ENCODE measurements around the gene SSC5D.
A peak's percentile ranks its signal among the peaks of the same experiment; 100 is the strongest.
"Not testable (repeated sequence)": the region's sequence is repeated elsewhere in the genome, so short reads cannot be mapped to it uniquely, and the experiment has no call there.

The SSC5D gene

DNA sequence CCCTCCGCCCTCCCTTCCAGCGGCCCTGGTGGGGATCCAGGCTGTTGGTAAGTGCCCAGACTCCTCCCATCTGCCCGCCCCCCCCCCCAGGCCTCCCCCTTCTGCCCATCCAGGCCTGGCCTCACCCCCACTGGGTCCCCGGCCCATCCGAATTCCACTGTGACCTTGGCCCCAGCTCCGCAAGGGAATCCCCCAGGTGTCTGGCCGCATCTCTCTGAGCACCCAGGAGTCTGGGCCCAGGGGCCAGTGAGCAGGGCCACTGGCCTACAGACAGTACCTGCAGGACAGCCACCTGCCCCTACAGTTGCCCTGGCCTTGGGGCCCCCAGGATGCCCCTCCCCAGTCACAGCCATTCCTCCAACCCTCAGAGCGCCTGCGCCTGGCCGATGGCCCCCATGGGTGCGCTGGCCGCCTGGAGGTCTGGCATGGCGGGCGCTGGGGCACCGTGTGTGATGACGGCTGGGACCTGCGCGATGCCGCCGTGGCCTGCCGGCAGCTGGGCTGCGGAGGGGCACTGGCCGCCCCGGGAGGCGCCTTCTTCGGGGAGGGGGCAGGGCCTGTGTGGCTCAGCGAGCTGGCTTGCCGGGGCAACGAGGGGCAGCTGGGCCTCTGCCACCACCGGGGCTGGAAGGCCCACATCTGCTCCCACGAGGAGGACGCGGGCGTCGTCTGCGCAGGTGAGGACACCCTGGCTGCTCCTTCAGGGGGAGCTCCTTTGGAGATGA lies 912 bp downstream of the SSC5D start:
- no peak for DNase-seq

DNA sequence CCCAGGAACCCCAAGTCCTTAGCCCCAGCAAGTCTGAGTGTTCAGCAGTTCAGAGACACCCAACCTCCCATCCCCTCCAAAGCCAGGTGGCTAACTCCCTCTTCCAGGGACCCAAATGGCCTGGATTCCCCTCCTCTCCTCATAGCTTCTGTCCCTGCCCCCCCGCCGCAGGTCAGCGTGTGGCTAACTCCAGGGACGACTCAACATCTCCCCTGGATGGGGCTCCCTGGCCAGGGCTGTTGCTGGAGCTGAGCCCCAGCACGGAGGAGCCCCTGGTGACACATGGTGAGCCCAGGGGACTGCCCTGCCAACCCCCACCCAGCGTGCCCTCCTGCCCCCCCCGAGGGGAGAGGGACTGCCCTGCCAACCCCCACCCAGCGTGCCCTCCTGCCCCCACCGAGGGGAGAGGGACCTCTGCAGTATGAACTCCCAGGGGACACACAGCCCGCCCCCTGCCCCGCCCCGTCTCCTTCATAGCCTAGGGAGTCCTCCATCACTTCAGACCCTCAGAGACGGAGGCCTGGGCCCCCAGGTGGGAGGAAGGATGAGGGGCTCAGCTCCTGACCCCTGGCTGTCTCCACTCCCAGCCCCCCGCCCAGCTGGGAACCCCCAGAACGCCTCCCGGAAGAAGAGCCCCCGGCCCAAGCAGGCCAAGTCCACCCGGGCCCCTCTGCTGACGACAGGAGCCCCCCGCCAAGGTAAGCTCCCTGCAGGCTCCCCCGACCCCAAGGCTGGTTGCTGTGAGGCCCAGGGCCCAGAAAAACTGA lies 1.7 kb downstream of the SSC5D start:
- DNase-seq = no peak

DNA sequence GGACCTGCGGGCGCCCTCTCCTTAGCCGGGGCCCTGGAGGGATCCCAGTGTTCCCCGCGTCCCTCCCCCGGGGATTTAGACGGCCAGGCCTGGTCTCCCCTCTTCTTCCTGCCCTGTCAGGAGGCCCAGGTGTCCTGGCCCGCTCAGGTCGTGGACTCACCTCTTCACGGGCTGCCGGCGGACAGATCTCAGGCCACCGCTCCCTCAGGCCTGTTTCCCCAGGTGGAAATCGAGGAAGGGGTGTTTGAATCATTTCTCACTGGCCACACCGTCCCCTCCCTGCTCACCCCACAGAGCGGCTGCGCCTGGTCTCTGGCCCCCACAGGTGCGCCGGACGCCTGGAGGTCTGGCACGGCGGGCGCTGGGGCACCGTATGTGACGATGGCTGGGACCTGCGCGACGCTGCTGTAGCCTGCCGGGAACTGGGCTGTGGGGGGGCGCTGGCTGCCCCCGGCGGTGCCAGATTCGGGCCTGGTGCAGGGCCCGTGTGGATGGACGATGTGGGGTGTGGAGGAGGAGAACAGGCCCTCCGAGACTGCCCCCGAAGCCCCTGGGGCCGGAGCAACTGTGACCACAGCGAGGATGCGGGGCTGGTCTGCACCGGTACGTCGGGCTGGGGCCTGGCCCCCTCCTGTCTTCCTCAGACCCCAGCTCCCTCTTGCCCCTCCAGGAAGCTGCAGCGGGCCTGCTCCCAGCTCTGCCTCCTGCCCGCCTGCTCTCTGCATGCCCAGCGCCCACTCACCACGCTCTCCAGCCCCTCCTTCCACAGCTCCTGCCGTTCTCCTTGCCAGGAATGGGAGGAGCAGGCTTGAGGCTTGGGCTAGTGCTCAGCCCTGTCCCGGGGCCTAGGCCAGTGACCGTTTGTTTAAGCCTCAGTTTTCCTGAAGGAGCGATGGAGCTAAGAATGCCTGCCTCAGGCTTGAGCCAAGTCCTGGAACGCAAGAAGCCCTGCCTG lies 2.5 kb downstream of the SSC5D start:
- no peak for DNase-seq

- DNase-seq = no peak
These were observed 3.5 kb downstream of the SSC5D start for GRCh38 chr19:55491546-55492360.

- no peak for DNase-seq
These were observed 4.2 kb downstream of the SSC5D start for GRCh38 chr19:55492362-55492944.

- DNase-seq = no peak
These were observed 4.9 kb downstream of the SSC5D start for GRCh38 chr19:55493052-55493644.

DNA sequence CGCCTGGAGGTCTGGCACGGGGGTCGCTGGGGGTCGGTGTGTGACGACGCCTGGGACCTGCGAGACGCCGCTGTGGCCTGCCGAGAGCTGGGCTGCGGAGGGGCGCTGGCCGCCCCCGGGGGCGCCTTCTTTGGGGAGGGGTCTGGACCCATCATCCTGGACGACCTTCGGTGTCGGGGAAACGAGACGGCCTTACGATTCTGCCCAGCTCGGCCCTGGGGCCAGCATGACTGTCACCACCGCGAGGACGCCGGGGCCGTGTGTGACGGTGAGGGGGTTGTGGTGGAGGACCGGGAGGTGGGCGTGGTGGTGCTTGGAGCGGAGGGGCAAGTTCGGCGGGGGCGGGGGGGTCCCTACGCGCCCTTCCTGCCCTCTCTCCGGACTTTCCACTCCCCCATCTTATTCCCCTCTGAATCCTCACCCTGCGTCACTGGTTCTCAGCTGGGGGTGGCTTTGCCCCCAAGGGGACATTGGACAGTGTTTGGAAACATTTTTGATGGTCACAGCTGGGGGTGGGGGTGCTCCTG lies 5.5 kb downstream of the SSC5D start:
- no peak for DNase-seq

DNA sequence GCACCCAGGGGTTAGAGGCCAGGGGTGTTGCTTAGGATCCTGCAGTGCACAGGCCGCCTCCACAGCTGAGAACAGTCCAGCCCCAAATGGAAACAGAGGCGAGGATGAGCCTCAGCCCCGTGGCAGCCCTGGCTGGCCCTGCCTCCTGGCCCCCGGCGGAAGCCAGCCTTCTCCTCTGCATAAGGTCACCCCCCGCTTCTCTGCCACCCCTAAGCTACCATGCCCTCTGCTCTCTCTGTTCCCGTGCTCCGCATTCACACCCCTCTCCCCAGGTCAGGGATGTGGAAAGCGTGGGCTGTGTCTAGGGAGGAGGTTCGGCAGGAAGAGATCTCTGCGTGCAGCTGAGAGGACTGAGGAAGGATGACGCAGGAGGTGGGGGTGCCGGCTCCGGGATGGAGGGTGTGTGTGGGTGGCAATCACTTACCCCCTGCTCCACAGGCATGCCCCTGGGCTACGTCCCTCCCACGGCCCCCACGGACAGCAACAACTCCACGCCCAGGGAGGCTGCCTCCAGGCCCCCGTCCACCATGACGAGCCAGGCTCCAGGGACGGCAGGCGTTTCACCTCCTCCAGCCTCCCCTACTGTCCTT lies 6.0 kb downstream of the SSC5D start:
- no peak for DNase-seq

- DNase-seq = no peak
These were observed 7.6 kb downstream of the SSC5D start for GRCh38 chr19:55495646-55496349.

DNA sequence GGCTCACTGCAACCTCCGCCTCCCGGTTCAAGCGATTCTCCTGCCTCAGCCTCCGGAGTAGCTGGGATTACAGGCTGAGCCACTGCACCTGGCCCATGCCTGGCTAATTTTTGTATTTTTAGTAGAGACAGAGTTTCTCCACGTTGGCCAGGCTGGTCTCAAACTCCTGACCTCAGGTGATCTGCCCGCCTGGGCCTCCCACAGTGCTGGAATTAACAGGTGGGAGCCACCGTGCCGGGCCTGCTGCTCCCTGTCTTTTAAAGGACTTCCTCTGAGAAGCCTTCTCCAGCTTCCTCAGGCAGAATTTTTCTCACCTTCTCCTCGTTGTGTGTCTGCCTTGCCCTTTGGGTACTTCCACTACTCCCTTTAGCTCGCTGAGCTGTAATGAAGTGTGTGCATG lies 8.6 kb downstream of the SSC5D start:
- DNase-seq = not testable (repeated sequence)

- DNase-seq = no peak
These were observed 9.5 kb downstream of the SSC5D start for GRCh38 chr19:55497763-55498162.

GRCh38 chr19:55498246-55498840 lies 10.1 kb downstream of the SSC5D start:
- DNase-seq = no peak

- DNase-seq = no peak
These were observed 12.2 kb downstream of the SSC5D start for GRCh38 chr19:55500368-55500952.

GRCh38 chr19:55502197-55502952 lies 14.1 kb downstream of the SSC5D start:
- DNase-seq = no peak

DNA sequence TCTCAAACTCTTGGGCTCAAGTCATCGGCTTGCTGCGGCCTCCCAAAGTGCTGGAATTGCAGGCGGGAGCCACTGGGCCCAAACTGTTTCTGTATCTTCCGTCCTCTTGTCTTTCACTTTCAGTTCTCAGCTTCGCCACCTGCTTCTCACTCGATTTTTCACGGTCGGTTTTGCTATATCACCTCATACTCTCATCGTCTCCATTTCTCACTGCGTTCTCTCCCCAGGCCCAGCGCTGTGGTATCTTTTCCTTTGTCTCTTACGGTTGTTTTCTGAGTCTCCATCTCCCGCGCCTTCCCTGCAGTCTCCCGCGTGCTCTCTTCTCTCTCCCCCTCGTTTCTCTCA lies 14.9 kb downstream of the SSC5D start:
- DNase-seq = no peak

- peak; percentile 95 for DNase-seq
These were observed 15.4 kb downstream of the SSC5D start for GRCh38 chr19:55503502-55504251.

GRCh38 chr19:55504252-55504603 lies 16.0 kb downstream of the SSC5D start:
- no peak for DNase-seq

GRCh38 chr19:55504981-55505380 lies 16.7 kb downstream of the SSC5D start:
- no peak for DNase-seq

Data from CD4-positive, alpha-beta T cell treated with Interleukin-17A for 4 hours (primary cell).